MM.1S (cell line): ENCODE measurements around the gene SHMT2.

Source experiments
- EZH2 ChIP-seq: fragments of 300-600 bp; sonication (generic); optimal IDR thresholded peaks from 2 replicates; pipeline ENCODE3; 2017; ENCODE audit warnings: low read depth, mild to moderate bottlenecking, antibody characterized with exemption, low read length, mixed read lengths
- EZH2phosphoT487 ChIP-seq: fragments of 300-600 bp; sonication (generic); IDR thresholded peaks from 2 replicates; pipeline ENCODE4 v1.6.1; 2018; ENCODE audit warnings: antibody characterized with exemption, low read length
- TF ChIP-seq, protein P1 (sequence below): fragments of 300-600 bp; sonication (generic); IDR thresholded peaks from 2 replicates; pipeline ENCODE4 v1.5.1; 2016; ENCODE audit warnings: antibody characterized with exemption, low read length, mixed read lengths

DNA sequence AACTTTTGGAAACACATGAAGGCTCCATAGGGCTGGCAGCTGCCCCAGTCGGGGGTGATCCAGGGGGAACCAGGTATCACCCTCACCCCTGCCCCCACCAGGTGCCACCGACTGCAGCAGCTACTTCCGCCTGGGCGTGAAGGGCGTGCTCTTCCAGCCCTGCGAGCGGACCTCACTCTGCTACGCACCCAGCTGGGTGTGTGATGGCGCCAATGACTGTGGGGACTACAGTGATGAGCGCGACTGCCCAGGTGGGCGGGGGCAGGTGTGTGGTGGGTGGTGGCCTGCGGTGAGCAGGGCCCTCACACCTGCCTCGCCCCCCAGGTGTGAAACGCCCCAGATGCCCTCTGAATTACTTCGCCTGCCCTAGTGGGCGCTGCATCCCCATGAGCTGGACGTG, 35.3 kb upstream of the SHMT2 start:
- TF ChIP-seq, protein P1, sequence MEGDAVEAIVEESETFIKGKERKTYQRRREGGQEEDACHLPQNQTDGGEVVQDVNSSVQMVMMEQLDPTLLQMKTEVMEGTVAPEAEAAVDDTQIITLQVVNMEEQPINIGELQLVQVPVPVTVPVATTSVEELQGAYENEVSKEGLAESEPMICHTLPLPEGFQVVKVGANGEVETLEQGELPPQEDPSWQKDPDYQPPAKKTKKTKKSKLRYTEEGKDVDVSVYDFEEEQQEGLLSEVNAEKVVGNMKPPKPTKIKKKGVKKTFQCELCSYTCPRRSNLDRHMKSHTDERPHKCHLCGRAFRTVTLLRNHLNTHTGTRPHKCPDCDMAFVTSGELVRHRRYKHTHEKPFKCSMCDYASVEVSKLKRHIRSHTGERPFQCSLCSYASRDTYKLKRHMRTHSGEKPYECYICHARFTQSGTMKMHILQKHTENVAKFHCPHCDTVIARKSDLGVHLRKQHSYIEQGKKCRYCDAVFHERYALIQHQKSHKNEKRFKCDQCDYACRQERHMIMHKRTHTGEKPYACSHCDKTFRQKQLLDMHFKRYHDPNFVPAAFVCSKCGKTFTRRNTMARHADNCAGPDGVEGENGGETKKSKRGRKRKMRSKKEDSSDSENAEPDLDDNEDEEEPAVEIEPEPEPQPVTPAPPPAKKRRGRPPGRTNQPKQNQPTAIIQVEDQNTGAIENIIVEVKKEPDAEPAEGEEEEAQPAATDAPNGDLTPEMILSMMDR: no peak
- no peak for TF ChIP-seq EZH2
- TF ChIP-seq EZH2phosphoT487: no peak
